Measurements from ENCODE around the gene KIAA2012. TPM values are rescaled to one million over a fixed set of nuclear protein-coding genes. Genes with fewer than 3 reads are reported as not detected.
"Not testable (repeated sequence)": the region's sequence is repeated elsewhere in the genome, so short reads cannot be mapped to it uniquely, and the experiment has no call there.

Gene KIAA2012
- total RNA-seq, 1 donor from 2014 or later: not detected

GRCh38 chr2:202187570-202187969 is 114.5 kb downstream of the KIAA2012 start:
- no peak for DNase-seq (ENCODE audit: low read depth, low spot score)

- DNase-seq (ENCODE audit: low read depth, low spot score): no peak
Measured at GRCh38 chr2:202193305-202193704, 120.2 kb downstream of the KIAA2012 start.

- no peak for DNase-seq (ENCODE audit: low read depth, low spot score)
Measured at GRCh38 chr2:202193881-202194353, 120.9 kb downstream of the KIAA2012 start.

GRCh38 chr2:202194418-202194817 is 121.4 kb downstream of the KIAA2012 start:
- DNase-seq (ENCODE audit: low read depth, low spot score): no peak

GRCh38 chr2:202196727-202197126 is 123.7 kb downstream of the KIAA2012 start:
- DNase-seq (ENCODE audit: low read depth, low spot score): no peak

GRCh38 chr2:202201220-202202160 is 128.4 kb downstream of the KIAA2012 start:
- no peak for DNase-seq (ENCODE audit: low read depth, low spot score)

GRCh38 chr2:202203348-202203747 is 130.3 kb downstream of the KIAA2012 start:
- no peak for DNase-seq (ENCODE audit: low read depth, low spot score)

- DNase-seq (ENCODE audit: low read depth, low spot score): no peak
Measured at GRCh38 chr2:202204855-202205254, 131.8 kb downstream of the KIAA2012 start.

- DNase-seq (ENCODE audit: low read depth, low spot score): no peak
Measured at GRCh38 chr2:202208526-202208925, 135.5 kb downstream of the KIAA2012 start.

- DNase-seq (ENCODE audit: low read depth, low spot score): no peak
Measured at GRCh38 chr2:202215179-202215578, 142.1 kb downstream of the KIAA2012 start.

- DNase-seq (ENCODE audit: low read depth, low spot score): no peak
Measured at GRCh38 chr2:202221873-202222272, 148.8 kb downstream of the KIAA2012 start.

GRCh38 chr2:202237787-202238233 is 164.8 kb downstream of the KIAA2012 start:
- DNase-seq (ENCODE audit: low read depth, low spot score): no peak

- peak; percentile 58 for DNase-seq (ENCODE audit: low read depth, low spot score)
Measured at GRCh38 chr2:202238234-202239197, 165.5 kb downstream of the KIAA2012 start, which contains the start of gene SUMO1. Gene SUMO1 (minus strand): TSS chr2:202238597. CDS start chr2:202238451, 146 bp downstream.

- DNase-seq (ENCODE audit: low read depth, low spot score): not testable (repeated sequence)
Measured at GRCh38 chr2:202247710-202248109, 174.7 kb downstream of the KIAA2012 start.

GRCh38 chr2:202249521-202250253 is 176.6 kb downstream of the KIAA2012 start:
- no peak for DNase-seq (ENCODE audit: low read depth, low spot score)

GRCh38 chr2:202251494-202251893 is 178.4 kb downstream of the KIAA2012 start:
- peak; percentile 68 for DNase-seq (ENCODE audit: low read depth, low spot score)

Other genes starting within 250 kb of the KIAA2012 start
- 0.33 and 0.35 TPM in 2 replicates for gene FZD7, start 39.4 kb upstream of the KIAA2012 start, total RNA-seq
- 112 and 125 TPM in 2 replicates for gene SUMO1, start 165.3 kb downstream of the KIAA2012 start, total RNA-seq
- gene NOP58, start 192.5 kb downstream of the KIAA2012 start, total RNA-seq: 59.5 and 80.3 TPM in 2 replicates